Thyroid gland (tissue), 4 donors: ENCODE measurements around the gene CLIC3. TPM values are rescaled to one million over a fixed set of nuclear protein-coding genes. Genes with fewer than 3 reads are reported as not detected.

Experiments
- DNase-seq, 2 donors: peaks; one replicate each; pipeline ENCODE4 v3.0.0-alpha.2; 2019
- H3K27ac ChIP-seq, 3 donors: fragments of 200-600 bp; sonication (generic); 1 replicate in 2 of 3; 2 replicates in 1 of 3; pipeline ENCODE4 v1.5.1; 2016 to 2019; ENCODE audit warnings: mild to moderate bottlenecking in 1 of 3, moderate library complexity in 1 of 3
- H3K27me3 ChIP-seq: fragments of 200-600 bp; sonication (generic); one replicate; pipeline ENCODE4 v1.5.1; 2019
- H3K36me3 ChIP-seq, 2 donors: fragments of 200-600 bp; sonication (generic); one replicate each; pipeline ENCODE4 v1.5.1; 2016 to 2019
- H3K4me1 ChIP-seq, 2 donors: fragments of 200-600 bp; sonication (generic); one replicate each; pipeline ENCODE4 v1.5.1; 2017 to 2019
- H3K4me3 ChIP-seq, 3 donors: fragments of 200-600 bp; sonication (generic); replicated peaks in 1 of 3; 1 replicate in 2 of 3; 2 replicates in 1 of 3; pipeline ENCODE4 v1.5.1; 2016; ENCODE audit warnings: mild to moderate bottlenecking in 1 of 3
- H3K9me3 ChIP-seq: fragments of 200-600 bp; sonication (generic); one replicate; pipeline ENCODE4 v1.5.1; 2017
- CTCF ChIP-seq, 6 experiments: fragments of 200-600 bp in 3 of 6; fragments of 450-650 bp in 3 of 6; sonication (generic) in 3 of 6; IDR thresholded peaks; one replicate each; pipeline ENCODE4 v1.5.1; 2016 to 2019; ENCODE audit warnings: antibody characterized with exemption in 6 of 6, mild to moderate bottlenecking in 2 of 6, inconsistent platforms in 1 of 6, moderate library complexity in 1 of 6
- POLR2A ChIP-seq, 2 donors: fragments of 450-650 bp; IDR thresholded peaks; one replicate each; pipeline ENCODE4 v1.6.1; 2017; ENCODE audit warnings: antibody characterized with exemption in 2 of 2, mild to moderate bottlenecking in 2 of 2, moderate library complexity in 1 of 2
- WGBS, 2 donors: methylation state at CpG; one replicate each; pipeline ENCODE4 v1.1.5; 2017; 5-methylcytosine and 5-hydroxymethylcytosine counted together
- intact Hi-C: fragments of 100-400 bp; cut with DNase I; formaldehyde crosslinking; loops from one replicate; pipeline ENCODE4 v1.15.1; 2023
- total RNA-seq, 4 donors: library from RNA; depleted of rRNA; stranded (reverse); fragments of >200 nt; gene quantifications; one replicate each; pipeline ENCODE4 v1.2.3, GENCODE V29; 2016

Gene CLIC3
- total RNA-seq, 4 donors from 2014 or later = 97.7 to 301 (median 268) TPM

GRCh38 chr9:136964833-136965422 is 31.4 kb downstream of the CLIC3 start:
- Histone ChIP-seq H3K9me3 (no peaks in the 10 kb centered on the region), H3K4me3 (no peak overlapping the region), H3K4me1 (peaks cover 4 to 21% of the 10 kb centered on the region in 2 donors), H3K27me3 (no peaks in the 10 kb centered on the region), H3K27ac (no peak overlapping the region), H3K36me3 (no peaks in the 10 kb centered on the region)
- intact Hi-C loops = no loop called here
- DNase-seq = no peak
- TF ChIP-seq POLR2A (IDR thresholded peaks at IDR 0.05) (no peak), CTCF (IDR thresholded peaks at IDR 0.05) (no peak)
- WGBS, 2 donors = 86 to 87% methylated on average over 26 of the region's 26 CpGs

- H3K27me3 ChIP-seq = no peaks in the 10 kb centered on the region
- no peaks in the 10 kb centered on the region for H3K9me3 ChIP-seq
- H3K4me3 ChIP-seq = no peak overlapping the region
- no peak for DNase-seq
- intact Hi-C loops = no loop called here
- WGBS, 2 donors = 69% methylated on average over 7 of the region's 22 CpGs; no CpG with 5 or more reads in 1 of the 2 donors
- no peaks in the 10 kb centered on the region for H3K36me3 ChIP-seq
- H3K4me1 ChIP-seq = peaks cover 4 to 28% of the 10 kb centered on the region in 2 donors
- H3K27ac ChIP-seq = no peak overlapping the region
- TF ChIP-seq POLR2A (IDR thresholded peaks at IDR 0.05) = no peak
These were observed 32.1 kb downstream of the CLIC3 start for GRCh38 chr9:136964171-136964689.

- no peak overlapping the region for H3K27ac ChIP-seq
- no peak for TF ChIP-seq CTCF (IDR thresholded peaks at IDR 0.05)
- TF ChIP-seq POLR2A (IDR thresholded peaks at IDR 0.05) = no peak
- no peaks in the 10 kb centered on the region for H3K27me3 ChIP-seq
- H3K4me1 ChIP-seq = peaks cover 4 to 31% of the 10 kb centered on the region in 2 donors
- DNase-seq = no peak
- H3K36me3 ChIP-seq = no peaks in the 10 kb centered on the region
- no peaks in the 10 kb centered on the region for H3K9me3 ChIP-seq
- intact Hi-C loops = no loop called here
- H3K4me3 ChIP-seq = no peak overlapping the region
- 83 to 86% methylated on average over 12 of the region's 12 CpGs for WGBS, 2 donors
These were observed 32.6 kb downstream of the CLIC3 start for GRCh38 chr9:136963751-136964150.

GRCh38 chr9:136963341-136963740 is 33.0 kb downstream of the CLIC3 start:
- WGBS, 2 donors = 86 to 87% methylated on average over 8 to 12 of the region's 15 CpGs
- intact Hi-C loops = no loop called here
- TF ChIP-seq POLR2A (IDR thresholded peaks at IDR 0.05) (no peak), CTCF (IDR thresholded peaks at IDR 0.05) (no peak)
- no peaks in the 10 kb centered on the region for H3K9me3 ChIP-seq
- H3K36me3 ChIP-seq = no peaks in the 10 kb centered on the region
- H3K27ac ChIP-seq = no peak overlapping the region
- H3K27me3 ChIP-seq = no peaks in the 10 kb centered on the region
- H3K4me1 ChIP-seq = peaks cover 4 to 31% of the 10 kb centered on the region in 2 donors
- H3K4me3 ChIP-seq = no peak overlapping the region
- DNase-seq = no peak

- 74 to 89% methylated on average over 10 to 11 of the region's 11 CpGs for WGBS, 2 donors
- Histone ChIP-seq H3K36me3 (no peaks in the 10 kb centered on the region), H3K4me3 (no peak overlapping the region), H3K9me3 (no peaks in the 10 kb centered on the region), H3K27me3 (no peaks in the 10 kb centered on the region), H3K27ac (no peak overlapping the region), H3K4me1 (peaks cover 4 to 31% of the 10 kb centered on the region in 2 donors)
- no peak for TF ChIP-seq CTCF (IDR thresholded peaks at IDR 0.05)
- TF ChIP-seq POLR2A (IDR thresholded peaks at IDR 0.05) = no peak
- intact Hi-C loops = no loop called here
- DNase-seq = no peak
These were observed 33.6 kb downstream of the CLIC3 start for GRCh38 chr9:136962701-136963248.
